Measurements from ENCODE around the gene CDC6.
"Not testable (repeated sequence)": the region's sequence is repeated elsewhere in the genome, so short reads cannot be mapped to it uniquely, and the experiment has no call there.

The CDC6 gene

GRCh38 chr17:40298726-40299125, 11.0 kb downstream of the CDC6 start:
- no peak for DNase-seq (ENCODE audit: low spot score)
- TF ChIP-seq, protein P1, sequence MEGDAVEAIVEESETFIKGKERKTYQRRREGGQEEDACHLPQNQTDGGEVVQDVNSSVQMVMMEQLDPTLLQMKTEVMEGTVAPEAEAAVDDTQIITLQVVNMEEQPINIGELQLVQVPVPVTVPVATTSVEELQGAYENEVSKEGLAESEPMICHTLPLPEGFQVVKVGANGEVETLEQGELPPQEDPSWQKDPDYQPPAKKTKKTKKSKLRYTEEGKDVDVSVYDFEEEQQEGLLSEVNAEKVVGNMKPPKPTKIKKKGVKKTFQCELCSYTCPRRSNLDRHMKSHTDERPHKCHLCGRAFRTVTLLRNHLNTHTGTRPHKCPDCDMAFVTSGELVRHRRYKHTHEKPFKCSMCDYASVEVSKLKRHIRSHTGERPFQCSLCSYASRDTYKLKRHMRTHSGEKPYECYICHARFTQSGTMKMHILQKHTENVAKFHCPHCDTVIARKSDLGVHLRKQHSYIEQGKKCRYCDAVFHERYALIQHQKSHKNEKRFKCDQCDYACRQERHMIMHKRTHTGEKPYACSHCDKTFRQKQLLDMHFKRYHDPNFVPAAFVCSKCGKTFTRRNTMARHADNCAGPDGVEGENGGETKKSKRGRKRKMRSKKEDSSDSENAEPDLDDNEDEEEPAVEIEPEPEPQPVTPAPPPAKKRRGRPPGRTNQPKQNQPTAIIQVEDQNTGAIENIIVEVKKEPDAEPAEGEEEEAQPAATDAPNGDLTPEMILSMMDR (IDR thresholded peaks at IDR 0.05; ENCODE audit: extremely low read depth, missing control alignments) = no peak

GRCh38 chr17:40299159-40299757, 11.6 kb downstream of the CDC6 start:
- not testable (repeated sequence) for DNase-seq (ENCODE audit: low spot score)

DNA sequence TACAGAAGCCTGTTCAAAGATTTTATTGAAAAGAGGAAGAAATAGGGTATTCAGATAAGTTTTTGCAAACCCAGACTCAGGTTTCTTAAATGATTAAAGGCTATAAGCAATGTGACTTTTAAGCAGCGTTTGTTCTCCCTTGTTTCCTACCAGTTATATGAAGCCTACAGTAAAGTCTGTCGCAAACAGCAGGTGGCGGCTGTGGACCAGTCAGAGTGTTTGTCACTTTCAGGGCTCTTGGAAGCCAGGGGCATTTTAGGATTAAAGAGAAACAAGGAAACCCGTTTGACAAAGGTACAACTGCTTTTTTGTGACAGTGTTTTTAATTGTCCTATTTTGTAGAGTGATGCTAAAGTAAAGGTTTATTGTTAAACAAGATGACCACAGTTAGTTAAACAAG, 13.6 kb downstream of the CDC6 start:
- TF ChIP-seq, protein P1 (IDR thresholded peaks at IDR 0.05; ENCODE audit: extremely low read depth, missing control alignments) = no peak
- no peak for DNase-seq (ENCODE audit: low spot score)

- TF ChIP-seq, protein P1 (IDR thresholded peaks at IDR 0.05; ENCODE audit: extremely low read depth, missing control alignments) = peak; percentile 53
- peak; percentile 57 for DNase-seq (ENCODE audit: low spot score)
Measured at GRCh38 chr17:40303009-40303657, 15.5 kb downstream of the CDC6 start.

DNA sequence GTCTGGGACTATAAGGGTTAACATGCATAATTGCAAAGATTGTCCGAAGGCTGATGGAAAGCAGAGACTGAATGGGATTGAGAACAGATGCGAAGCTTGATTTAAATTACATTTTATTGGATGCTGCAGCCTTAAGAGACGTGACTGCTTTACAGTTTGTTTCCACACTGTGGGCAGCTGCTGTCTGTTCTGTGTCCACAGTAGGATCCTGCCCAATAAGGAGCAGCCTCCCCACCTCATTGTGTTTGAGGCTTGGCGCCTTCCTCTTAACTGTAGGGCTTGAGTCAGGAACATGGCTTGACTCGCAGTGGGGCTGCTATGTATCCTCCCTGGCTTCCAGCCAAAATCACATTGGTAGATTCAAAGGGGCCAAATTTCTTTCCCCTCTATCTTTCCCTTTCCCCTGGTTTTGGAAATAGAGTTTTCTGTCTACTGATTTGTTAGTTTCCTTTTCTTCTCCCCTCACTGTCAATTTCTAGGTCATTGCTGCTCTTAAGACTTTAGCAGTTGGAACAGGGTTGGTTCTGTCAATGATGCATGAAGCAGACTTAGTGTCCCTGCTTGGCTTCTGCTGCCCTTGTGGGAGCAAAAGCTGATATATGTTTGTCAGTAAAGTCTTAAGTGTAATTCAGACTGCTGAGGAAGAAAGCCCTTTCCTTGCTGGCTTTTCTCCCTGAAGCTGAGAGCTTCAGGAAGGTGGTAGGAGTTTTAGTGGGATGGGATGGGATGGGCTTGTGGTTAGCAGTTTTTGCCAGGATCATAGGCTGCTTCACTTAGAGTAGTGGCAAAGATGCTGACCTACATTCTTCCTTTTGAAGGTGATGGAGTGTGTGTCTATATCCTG, 16.3 kb downstream of the CDC6 start:
- DNase-seq (ENCODE audit: low spot score) = no peak
- TF ChIP-seq, protein P1 (IDR thresholded peaks at IDR 0.05; ENCODE audit: extremely low read depth, missing control alignments) = no peak

DNA sequence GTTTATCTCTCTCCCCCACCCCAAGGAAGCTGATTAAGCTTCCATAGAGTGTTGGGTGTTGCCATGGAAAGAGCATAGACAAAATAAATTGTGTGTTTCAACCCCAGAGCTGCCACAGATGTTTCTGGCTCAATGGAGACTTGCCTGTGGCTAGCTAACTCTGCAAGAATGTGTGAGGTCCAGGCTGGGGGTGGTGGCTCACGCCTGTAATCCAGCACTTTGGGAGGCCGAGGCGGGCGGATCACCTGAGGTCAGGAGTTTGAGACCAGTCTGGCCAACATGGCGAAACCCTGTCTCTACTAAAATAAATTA, 16.8 kb downstream of the CDC6 start:
- not testable (repeated sequence) for DNase-seq (ENCODE audit: low spot score)

GRCh38 chr17:40304866-40305265, 17.2 kb downstream of the CDC6 start:
- not testable (repeated sequence) for DNase-seq (ENCODE audit: low spot score)

DNA sequence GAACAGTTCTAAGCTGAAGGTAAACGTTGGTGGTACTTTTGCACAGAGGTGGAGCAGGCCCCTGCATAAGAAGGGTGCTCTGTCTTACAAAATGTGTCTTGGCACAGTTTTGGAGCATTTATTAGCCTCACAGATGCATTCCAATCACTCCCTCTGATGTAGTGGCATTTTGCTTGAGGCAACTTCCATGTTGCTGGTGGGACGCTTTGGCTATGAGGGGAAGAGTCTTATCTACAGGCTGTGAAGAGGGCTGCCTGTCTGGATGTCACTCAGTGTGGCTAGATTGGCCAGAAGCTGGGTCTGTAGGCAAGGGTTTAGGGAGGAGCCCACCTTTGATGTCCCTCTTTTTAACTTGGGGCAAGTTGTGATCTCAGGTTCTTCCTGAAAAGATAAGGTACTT, 18.7 kb downstream of the CDC6 start:
- DNase-seq (ENCODE audit: low spot score) = no peak
- TF ChIP-seq, protein P1 (IDR thresholded peaks at IDR 0.05; ENCODE audit: extremely low read depth, missing control alignments) = no peak
